DND-41 (cell line): Measurements from ENCODE around the gene NAT8L.

Experiments used
- EZH2 ChIP-seq: IDR thresholded peaks from 3 replicates; pipeline ENCODE4 v1.6.1; 2012; ENCODE audit warnings: borderline replicate concordance, low read depth, mild to moderate bottlenecking, moderate library complexity, low read length, inconsistent platforms; ENCODE audit not compliant: severe bottlenecking
- TF ChIP-seq, protein P1 (sequence below): IDR thresholded peaks from 2 replicates; pipeline ENCODE4 v1.5.1; 2012; ENCODE audit warnings: borderline replicate concordance, low read length, moderate library complexity, mild to moderate bottlenecking; ENCODE audit not compliant: poor library complexity, severe bottlenecking; ENCODE audit errors: extremely low read depth

DNA sequence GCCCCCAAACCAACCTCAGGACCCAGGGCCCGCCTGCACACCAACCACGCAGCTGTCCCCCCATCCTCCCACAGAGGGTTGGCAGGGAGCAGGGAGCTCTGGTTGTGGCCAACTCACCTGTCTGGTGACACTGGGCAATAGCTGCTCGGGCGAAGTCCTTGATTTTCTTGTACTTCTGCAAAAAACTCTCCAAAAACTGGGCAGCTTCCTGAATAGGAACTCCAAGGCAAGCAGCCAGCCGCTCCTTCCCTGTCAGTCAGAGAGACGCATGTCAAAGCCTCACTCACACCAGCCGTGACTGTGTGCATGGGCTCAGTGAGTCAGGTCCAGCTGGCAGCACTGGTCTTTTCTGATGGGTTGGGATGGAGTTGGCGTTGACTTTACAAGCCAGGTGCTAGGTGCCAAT is 26.4 kb downstream of the NAT8L start:
- TF ChIP-seq EZH2: no peak
- TF ChIP-seq, protein P1, sequence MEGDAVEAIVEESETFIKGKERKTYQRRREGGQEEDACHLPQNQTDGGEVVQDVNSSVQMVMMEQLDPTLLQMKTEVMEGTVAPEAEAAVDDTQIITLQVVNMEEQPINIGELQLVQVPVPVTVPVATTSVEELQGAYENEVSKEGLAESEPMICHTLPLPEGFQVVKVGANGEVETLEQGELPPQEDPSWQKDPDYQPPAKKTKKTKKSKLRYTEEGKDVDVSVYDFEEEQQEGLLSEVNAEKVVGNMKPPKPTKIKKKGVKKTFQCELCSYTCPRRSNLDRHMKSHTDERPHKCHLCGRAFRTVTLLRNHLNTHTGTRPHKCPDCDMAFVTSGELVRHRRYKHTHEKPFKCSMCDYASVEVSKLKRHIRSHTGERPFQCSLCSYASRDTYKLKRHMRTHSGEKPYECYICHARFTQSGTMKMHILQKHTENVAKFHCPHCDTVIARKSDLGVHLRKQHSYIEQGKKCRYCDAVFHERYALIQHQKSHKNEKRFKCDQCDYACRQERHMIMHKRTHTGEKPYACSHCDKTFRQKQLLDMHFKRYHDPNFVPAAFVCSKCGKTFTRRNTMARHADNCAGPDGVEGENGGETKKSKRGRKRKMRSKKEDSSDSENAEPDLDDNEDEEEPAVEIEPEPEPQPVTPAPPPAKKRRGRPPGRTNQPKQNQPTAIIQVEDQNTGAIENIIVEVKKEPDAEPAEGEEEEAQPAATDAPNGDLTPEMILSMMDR: no peak
